Mesothelial cell of epicardium (in vitro differentiated cells): Measurements from ENCODE around the gene POMGNT2. TPM values are rescaled to one million over a fixed set of nuclear protein-coding genes. Genes with fewer than 3 reads are reported as not detected.

ENCODE experiments used
- DNase-seq, 2 experiments: peaks; one replicate each; pipeline ENCODE4 v3.0.0; 2021; ENCODE audit warnings: low spot score in 2 of 2; ENCODE audit not compliant: unreplicated experiment in 2 of 2
- H3K27ac Mint-ChIP-seq: 2 replicates; pipeline ENCODE4 v1.8.0; 2021; ENCODE audit warnings: mixed read lengths
- H3K27me3 Mint-ChIP-seq: 2 replicates; pipeline ENCODE4 v1.8.0; 2021; ENCODE audit warnings: low read depth, mixed read lengths
- H3K36me3 Mint-ChIP-seq: 2 replicates; pipeline ENCODE4 v1.8.0; 2021; ENCODE audit warnings: mixed read lengths
- H3K4me1 Mint-ChIP-seq: 2 replicates; pipeline ENCODE4 v1.8.0; 2021; ENCODE audit warnings: mixed read lengths
- H3K4me3 Mint-ChIP-seq: 2 replicates; pipeline ENCODE4 v1.8.0; 2021; ENCODE audit warnings: mild to moderate bottlenecking, moderate library complexity, mixed read lengths
- H3K9me3 Mint-ChIP-seq: 2 replicates; pipeline ENCODE4 v1.8.0; 2021; ENCODE audit warnings: mixed read lengths
- total RNA-seq: library from RNA; stranded (reverse); gene quantifications from 3 replicates; pipeline ENCODE4 v1.2.1, GENCODE V29; 2021
- TF ChIP-seq, protein P1 (sequence below): fragments of 200-600 bp; sonication (generic); IDR thresholded peaks from one replicate; pipeline ENCODE4 v1.5.0; 2021; ENCODE audit warnings: antibody characterized with exemption; ENCODE audit not compliant: unreplicated experiment

POMGNT2 gene
- total RNA-seq, 1 donor from 2014 or later: 18.6 TPM

DNA sequence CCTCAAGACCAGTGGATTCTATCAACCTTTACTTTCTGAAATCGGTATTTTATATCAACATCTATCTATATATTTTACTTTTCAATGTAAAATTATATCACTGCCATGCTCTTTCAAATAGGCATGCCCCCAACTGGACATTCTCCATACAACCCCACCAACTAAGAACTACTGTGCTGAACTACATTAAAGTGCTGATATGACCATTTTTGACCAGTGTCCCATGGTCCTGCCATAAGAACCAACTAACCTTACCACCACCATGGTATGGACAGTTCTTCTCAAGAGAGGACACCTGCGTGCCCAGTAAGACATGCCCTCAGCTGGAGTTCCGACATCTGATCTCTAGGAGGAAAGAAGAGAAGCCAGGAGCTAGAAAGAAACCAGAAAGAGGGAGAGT lies 15.6 kb downstream of the POMGNT2 start:
- Mint-ChIP-seq H3K4me1 (peaks cover 6% of the 10 kb centered on the region), H3K27me3 (no peaks in the 10 kb centered on the region), H3K36me3 (no peaks in the 10 kb centered on the region), H3K4me3 (no peak overlapping the region), H3K9me3 (no peaks in the 10 kb centered on the region), H3K27ac (no peak overlapping the region)
- no peak for DNase-seq
- TF ChIP-seq, protein P1, sequence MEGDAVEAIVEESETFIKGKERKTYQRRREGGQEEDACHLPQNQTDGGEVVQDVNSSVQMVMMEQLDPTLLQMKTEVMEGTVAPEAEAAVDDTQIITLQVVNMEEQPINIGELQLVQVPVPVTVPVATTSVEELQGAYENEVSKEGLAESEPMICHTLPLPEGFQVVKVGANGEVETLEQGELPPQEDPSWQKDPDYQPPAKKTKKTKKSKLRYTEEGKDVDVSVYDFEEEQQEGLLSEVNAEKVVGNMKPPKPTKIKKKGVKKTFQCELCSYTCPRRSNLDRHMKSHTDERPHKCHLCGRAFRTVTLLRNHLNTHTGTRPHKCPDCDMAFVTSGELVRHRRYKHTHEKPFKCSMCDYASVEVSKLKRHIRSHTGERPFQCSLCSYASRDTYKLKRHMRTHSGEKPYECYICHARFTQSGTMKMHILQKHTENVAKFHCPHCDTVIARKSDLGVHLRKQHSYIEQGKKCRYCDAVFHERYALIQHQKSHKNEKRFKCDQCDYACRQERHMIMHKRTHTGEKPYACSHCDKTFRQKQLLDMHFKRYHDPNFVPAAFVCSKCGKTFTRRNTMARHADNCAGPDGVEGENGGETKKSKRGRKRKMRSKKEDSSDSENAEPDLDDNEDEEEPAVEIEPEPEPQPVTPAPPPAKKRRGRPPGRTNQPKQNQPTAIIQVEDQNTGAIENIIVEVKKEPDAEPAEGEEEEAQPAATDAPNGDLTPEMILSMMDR: no peak

DNA sequence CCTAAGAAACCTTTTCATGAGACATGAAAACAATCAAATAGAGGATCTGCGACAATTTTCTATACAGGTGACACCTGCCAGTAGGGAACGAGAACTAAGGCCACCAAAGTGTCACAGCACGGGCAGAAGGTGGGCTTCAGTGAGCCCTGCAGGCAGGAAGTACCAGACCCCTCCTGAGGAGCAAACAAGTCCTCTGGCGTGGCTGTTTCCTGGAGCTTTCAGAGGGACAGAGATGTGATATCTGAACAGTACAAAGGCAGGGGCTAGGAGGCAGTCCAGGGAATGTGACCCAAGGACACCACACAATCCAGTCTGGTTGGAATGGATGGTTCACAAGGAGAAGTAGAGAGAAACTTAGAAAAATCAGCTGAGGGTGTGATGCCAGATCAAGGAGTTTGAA lies 16.8 kb downstream of the POMGNT2 start:
- H3K36me3 Mint-ChIP-seq: peaks cover 5% of the 10 kb centered on the region
- TF ChIP-seq, protein P1: no peak
- H3K27me3 Mint-ChIP-seq: no peaks in the 10 kb centered on the region
- H3K4me1 Mint-ChIP-seq: peaks cover 6% of the 10 kb centered on the region
- no peak for DNase-seq
- no peak overlapping the region for H3K4me3 Mint-ChIP-seq
- peaks cover 5% of the 10 kb centered on the region for H3K9me3 Mint-ChIP-seq
- H3K27ac Mint-ChIP-seq: no peak overlapping the region

DNA sequence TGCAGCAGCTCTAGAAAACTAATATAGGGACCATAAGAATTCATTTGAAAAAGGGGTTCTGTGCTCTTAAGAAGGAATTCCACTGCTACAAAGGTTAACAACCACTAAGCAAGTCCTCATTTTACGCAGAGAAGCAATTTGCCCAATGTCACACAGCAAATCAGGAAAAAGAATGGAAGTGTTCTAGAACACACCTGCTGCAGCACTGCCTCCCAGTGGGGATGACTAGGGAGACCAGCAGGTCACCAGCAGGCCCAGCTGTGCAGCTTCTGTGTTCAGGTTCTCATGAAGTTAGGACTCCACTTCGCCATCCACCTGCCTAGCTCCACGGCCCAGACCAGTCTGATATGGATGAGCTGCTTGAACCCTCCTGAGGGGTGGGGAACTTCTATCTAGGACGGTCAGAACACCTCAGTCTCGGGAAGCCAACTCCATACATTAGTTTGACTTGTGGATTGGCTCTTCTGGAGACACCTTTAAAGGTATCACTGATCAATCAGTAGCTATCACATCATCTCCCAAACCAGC lies 18.6 kb downstream of the POMGNT2 start:
- TF ChIP-seq, protein P1: no peak
- Mint-ChIP-seq H3K4me3 (no peak overlapping the region), H3K27ac (no peak overlapping the region), H3K9me3 (peaks cover 13% of the 10 kb centered on the region), H3K27me3 (no peaks in the 10 kb centered on the region), H3K4me1 (peaks cover 6% of the 10 kb centered on the region), H3K36me3 (peaks cover 7% of the 10 kb centered on the region)
- DNase-seq: no peak

DNA sequence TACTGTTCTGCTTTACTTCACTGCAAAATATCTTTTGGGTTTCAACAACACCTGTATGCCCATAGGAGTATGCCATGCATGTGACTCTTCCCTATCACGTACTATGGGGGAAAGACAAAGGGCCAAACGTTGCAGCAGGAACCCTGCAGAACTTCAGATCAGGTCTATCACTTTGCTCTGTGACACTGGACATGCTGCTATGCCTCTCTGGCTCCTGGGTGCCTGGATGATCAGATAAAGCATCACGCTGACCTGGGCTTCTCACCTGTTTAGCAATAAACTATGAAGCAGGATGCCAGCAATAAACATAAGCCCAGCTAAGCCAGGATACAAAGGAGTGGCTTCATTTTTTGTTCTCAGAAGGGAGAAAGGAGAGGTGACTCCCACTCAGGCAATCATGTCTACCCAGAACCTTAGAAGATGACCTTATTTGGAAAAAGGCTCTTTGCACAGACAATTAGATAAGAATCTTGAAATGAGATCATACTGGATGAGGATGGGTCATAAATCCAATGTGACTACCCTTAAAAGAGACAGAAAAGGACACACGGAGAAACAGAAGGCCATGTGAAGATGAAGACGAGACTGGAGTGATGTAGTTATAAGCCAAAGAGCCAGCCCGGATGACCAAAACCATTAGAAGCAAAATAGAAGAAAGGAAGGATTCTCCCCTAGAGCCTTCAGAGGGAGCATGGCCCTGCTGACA lies 19.3 kb downstream of the POMGNT2 start:
- peaks cover 13% of the 10 kb centered on the region for H3K9me3 Mint-ChIP-seq
- TF ChIP-seq, protein P1: no peak
- no peak overlapping the region for H3K27ac Mint-ChIP-seq
- peaks cover 6% of the 10 kb centered on the region for H3K4me1 Mint-ChIP-seq
- DNase-seq: no peak
- H3K36me3 Mint-ChIP-seq: peaks cover 9% of the 10 kb centered on the region
- no peak overlapping the region for H3K4me3 Mint-ChIP-seq
- no peaks in the 10 kb centered on the region for H3K27me3 Mint-ChIP-seq

DNA sequence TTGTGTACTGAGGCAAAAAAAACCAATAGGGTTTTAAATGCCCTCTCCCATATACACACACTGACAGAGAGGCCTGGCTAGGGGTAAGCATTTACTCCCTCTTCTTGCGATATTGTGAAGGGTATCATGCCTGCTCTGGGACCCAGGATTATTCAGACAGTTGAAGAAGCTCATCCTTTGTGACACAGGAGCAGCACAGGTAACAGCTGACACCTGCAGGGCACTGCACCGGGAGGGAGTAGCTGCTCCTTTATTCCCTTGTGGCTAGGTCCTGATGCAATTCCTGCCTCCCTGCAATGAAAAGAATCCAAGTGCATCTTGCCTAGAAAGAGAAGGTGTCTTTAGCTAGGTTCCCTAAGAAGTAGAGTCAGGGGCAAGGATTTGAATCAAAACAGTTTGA lies 23.4 kb downstream of the POMGNT2 start:
- Mint-ChIP-seq H3K4me3 (no peak overlapping the region), H3K27me3 (no peaks in the 10 kb centered on the region), H3K4me1 (peaks cover 6% of the 10 kb centered on the region), H3K27ac (no peak overlapping the region), H3K9me3 (peaks cover 13% of the 10 kb centered on the region), H3K36me3 (peaks cover 29% of the 10 kb centered on the region)
- no peak for DNase-seq
- TF ChIP-seq, protein P1: no peak

DNA sequence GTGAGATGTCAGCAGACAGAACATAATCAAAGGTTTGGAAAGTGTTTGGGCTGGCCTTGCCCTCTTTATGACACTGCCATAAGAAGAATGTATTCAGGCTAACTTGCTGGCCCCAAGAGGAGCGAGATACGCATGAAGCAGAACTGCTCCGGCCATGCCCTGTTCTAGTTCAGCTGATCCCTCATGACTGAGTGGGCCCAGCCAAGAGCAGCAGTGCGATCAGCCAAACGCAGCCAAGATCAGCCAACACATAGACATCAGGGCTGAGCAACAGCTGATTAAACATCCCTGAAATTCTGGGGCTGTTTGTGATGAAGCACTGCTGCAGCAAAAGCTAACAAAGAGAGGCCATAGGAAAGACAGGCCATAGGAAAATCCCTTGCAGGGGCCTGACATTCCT lies 24.1 kb downstream of the POMGNT2 start:
- no peak overlapping the region for H3K27ac Mint-ChIP-seq
- no peak for DNase-seq
- peaks cover 13% of the 10 kb centered on the region for H3K9me3 Mint-ChIP-seq
- peaks cover 7% of the 10 kb centered on the region for H3K4me1 Mint-ChIP-seq
- no peak overlapping the region for H3K4me3 Mint-ChIP-seq
- no peaks in the 10 kb centered on the region for H3K27me3 Mint-ChIP-seq
- peaks cover 31% of the 10 kb centered on the region for H3K36me3 Mint-ChIP-seq
- TF ChIP-seq, protein P1: no peak
